HL-60/S4 (cell line): ENCODE data around the gene VTI1A.
"Not testable (repeated sequence)": the region's sequence is repeated elsewhere in the genome, so short reads cannot be mapped to it uniquely, and the experiment has no call there.

ENCODE experiments used
- in situ Hi-C: fragments of 300-500 bp; cut with MboI; formaldehyde crosslinking; loops from 2 replicates; pipeline ENCODE4 v1.14.3; 2022; ENCODE audit warnings: low sequenced_read_pairs

VTI1A gene

DNA sequence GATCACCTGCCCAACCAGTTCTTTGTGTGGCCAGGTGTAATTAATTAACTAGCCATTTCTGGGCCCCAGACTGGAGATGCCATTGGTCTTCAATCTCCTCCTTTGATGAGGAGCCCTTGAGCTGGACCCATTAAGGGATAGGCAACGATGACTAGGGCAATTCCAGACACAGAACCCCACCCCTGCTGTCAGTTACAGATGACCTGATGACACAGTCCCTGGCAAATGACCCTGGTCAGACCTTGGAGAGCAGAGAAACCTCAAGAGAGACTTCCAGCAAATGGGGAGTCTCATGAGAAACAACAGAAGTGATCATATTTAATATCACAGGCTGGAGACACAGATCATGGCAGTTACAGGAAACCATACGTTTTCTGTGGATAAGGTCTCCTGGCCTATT is 401.2 kb downstream of the VTI1A start:
- in situ Hi-C loops: no loop called here

DNA sequence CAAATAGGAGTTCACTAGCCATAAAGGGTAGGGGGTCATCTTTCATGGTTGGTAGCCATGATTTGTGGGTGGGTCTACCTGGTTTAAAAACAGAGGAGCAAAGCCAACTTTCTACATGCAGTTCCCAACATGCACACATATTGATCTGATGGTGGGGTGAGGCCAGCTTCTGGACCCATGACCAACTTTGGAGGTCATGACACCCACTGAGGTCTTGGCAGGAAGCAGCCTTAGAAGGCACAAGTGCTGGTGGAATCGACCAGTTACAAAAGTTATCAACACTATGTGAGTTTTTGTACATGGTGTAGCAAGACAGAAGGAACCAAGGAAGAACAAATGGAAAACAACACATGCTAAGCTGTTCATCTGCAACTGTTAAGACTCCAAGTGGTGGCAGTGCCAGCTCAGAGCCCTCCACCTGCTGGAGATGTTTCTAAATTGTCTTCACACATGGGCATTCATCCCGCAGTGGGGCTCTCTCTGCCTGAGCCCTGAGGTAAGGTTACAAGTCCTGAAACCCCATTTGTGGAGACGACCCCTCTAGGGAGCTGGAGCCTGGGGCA is 401.9 kb downstream of the VTI1A start:
- in situ Hi-C loops: no loop called here

DNA sequence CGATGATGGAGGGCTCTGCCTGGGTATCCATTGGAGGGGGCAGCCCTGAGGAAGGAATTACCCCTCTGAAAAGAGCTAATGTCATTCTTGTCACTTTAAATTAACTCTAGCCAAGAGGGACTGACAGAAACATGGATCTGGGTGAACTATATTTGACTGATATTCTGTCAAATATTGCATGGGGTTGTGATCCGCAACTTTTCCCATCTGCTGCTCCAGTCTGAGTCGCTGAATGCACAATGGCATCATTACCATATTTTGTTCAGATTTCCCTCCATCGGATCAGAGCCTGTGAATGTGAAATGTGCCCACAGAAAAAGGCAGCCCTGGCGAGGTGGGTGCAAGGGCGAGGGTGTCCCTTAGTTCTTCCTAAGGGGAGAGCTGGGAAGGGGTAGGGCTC is 402.5 kb downstream of the VTI1A start:
- in situ Hi-C loops: no loop called here

DNA sequence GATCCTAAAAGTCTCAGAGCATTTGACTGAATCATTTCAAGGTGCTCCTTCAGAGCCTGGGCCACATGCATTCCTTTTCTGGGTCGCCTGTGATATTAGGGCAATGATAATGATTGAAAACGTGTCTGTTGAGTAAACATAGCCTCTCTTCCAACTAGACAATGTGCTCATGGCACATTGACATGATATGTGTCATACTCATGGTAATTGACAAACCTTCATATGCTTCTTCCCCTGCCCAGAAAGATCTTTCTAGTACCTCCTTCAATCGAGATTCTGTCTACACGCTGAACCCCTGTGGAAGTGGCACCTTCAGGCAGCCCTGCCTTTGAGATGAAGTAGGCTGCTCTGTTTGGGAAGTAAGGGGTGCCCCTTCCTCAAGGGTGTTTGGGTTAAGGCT is 404.2 kb downstream of the VTI1A start:
- in situ Hi-C loops: no loop called here

DNA sequence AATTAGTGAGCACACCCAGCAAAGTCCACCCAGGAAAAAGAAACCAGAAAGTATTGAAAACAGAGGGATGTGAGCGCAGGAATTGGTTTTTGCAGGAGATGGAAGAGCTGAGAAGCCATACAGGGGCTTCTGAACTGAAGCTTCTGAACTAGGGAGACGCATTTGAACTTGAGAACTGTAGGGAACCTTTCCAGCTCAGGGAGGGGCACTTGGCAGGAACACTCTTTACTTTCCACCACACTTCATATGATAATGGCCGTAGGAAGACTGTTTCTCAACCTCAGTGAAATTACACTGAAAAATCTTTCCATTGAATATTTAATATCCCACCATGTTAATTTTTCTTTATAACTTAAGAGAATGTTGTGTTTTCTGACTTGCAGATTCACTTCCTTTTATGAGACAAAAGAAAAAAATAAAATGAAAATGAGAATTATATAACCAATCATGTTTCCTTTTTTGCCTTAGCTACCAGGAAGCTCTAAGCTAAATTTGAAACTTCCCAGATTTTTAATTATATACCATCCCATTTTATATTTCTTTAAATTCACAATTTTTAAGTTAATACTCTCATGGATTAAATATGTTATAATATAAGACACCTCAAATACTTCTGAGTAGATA is 404.7 kb downstream of the VTI1A start:
- in situ Hi-C loops: no loop called here

DNA sequence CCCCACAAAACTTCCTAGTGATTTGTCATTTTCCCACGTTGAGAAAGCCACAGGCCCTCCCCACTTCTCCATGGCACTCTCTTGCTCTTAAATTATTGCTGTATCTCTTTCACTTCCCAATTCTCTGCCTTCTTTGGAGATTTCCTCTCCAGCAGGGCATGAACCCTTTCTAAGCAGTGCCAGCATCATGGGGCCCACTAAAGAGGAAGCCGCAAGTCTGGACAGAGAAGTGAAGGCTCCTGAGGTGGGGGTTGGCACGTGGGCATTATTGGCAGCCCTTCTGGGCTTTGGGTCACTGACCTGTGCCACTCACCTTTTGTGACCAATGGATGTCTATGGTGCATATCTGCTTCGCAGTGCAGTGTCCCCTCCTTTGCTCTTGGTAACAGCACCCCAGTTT is 405.3 kb downstream of the VTI1A start:
- in situ Hi-C loops: no loop called here

DNA sequence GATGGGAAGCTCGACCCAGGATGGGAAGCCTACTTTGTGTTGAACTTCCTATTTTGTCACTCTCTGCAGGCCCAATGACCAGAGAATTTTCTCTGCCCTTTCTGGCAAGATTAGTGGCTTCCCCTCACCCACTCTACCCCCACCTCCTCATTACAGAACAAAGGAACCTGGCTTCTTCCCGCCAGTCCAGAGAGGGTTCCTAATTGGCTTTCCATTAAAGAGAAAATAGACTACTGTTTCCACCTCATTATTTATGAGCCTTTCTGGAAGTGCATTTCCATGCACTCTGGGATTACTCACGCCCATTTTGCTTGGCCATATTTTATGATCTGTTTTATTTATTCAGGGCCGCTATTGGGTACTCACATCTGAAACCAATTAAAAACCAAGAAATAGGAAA is 408.1 kb downstream of the VTI1A start:
- in situ Hi-C loops: no loop called here

DNA sequence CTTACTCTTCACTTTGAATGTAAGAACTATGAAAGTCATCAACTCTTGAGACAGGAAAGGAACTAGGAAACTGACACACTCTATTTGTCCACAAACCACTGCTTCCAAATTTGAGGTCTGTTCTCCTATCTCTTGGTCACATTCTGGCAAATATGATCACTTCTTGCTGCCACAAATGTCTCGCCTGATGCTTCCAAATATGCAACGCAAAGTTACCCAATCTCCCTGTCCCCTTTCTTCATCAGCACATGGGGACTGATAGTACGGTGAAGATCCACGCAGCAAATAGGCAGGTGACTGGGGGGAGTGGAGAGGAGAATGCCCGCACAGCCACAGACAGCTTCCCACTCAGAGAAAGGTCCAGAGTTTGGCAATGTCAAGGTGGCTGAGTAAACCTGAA is 410.5 kb downstream of the VTI1A start:
- in situ Hi-C loops: no loop called here

DNA sequence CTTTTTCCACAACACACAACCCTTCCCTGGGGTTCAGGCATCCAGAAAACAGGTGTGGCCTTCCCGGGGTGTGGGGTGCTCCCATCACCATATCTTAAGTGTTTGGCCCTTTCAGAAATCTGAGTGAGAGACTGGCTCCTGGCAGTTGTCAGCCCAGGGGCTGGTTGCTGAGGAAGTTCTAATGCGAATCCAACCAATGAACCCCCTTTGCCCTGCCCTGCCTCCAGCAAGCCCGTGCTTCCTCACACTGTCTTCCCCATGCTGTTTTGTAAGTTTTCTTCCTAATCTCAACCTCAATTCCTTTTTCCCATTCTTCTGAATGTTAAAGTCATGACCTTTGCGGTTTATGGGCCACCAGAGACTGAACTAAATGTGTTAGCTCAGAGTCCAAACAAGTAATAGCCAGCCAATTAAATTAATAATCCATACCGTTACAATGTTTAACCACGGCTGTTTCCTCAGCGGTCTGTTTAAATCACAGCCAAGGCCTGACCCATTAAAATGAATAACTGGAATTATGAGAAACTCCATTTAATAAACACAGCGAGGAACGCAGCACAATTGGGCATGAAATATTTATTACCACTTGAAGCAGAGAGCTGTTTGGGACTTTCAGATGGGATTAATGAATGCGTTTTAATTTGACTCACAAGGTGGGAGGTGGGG is 412.1 kb downstream of the VTI1A start:
- in situ Hi-C loops: no loop called here

DNA sequence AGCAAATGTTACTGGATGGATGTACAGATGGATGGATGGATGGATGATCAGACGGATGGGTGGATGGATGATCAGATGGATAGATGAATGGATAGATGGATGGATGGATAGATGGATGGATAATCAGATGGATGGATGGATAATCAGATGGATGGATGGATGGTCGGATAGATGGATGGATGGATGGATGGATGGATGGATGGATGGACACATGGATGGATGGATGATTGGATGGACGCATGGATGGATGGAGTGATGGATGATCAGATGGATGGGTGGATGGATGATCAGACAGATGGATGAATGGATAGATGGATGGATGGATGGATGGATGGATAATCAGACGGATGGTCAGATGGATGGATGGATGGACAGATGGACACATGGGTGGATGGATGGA is 412.8 kb downstream of the VTI1A start:
- in situ Hi-C loops: no loop called here

DNA sequence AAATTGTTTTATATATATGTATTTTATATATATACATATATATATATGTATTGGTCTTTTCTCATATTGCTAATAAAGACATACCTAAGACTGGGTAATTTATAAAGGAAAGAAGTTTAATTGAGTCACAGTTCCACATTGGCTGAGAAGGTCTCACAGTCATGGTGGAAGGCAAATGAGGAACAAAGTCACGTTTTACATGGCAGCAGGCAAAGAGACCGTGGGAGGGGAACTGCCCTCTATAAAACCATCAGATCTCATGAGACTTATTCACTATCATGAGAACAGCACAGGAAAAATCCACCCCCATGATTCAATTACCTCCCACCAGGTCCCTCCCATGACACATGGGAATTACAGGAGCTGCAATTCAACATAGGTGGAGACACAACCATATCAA is 416.4 kb downstream of the VTI1A start:
- in situ Hi-C loops: not testable (repeated sequence)
